Prostate gland (tissue), 2 donors: Measurements from ENCODE around the gene ACER2.

Experiments used
- POLR2A ChIP-seq: fragments of 450-650 bp; IDR thresholded peaks from one replicate; pipeline ENCODE4 v1.6.1; 2016; ENCODE audit warnings: antibody characterized with exemption, mild to moderate bottlenecking
- POLR2AphosphoS5 ChIP-seq: sonication (generic); formaldehyde crosslinking; IDR thresholded peaks from one replicate; pipeline ENCODE4 v1.6.1; 2017; ENCODE audit warnings: antibody characterized with exemption
- TF ChIP-seq, protein P1 (sequence below), 4 experiments: fragments of 200-600 bp in 2 of 4; fragments of 450-650 bp in 2 of 4; sonication (generic) in 2 of 4; IDR thresholded peaks; 1 replicate in 3 of 4; 2 replicates in 1 of 4; pipeline ENCODE4 v1.5.1; 2016 to 2019; ENCODE audit warnings: antibody characterized with exemption in 4 of 4, mild to moderate bottlenecking in 2 of 4, moderate library complexity in 2 of 4

GRCh38 chr9:19416143-19416542 lies 7.3 kb downstream of the ACER2 start:
- TF ChIP-seq, protein P1, sequence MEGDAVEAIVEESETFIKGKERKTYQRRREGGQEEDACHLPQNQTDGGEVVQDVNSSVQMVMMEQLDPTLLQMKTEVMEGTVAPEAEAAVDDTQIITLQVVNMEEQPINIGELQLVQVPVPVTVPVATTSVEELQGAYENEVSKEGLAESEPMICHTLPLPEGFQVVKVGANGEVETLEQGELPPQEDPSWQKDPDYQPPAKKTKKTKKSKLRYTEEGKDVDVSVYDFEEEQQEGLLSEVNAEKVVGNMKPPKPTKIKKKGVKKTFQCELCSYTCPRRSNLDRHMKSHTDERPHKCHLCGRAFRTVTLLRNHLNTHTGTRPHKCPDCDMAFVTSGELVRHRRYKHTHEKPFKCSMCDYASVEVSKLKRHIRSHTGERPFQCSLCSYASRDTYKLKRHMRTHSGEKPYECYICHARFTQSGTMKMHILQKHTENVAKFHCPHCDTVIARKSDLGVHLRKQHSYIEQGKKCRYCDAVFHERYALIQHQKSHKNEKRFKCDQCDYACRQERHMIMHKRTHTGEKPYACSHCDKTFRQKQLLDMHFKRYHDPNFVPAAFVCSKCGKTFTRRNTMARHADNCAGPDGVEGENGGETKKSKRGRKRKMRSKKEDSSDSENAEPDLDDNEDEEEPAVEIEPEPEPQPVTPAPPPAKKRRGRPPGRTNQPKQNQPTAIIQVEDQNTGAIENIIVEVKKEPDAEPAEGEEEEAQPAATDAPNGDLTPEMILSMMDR (IDR thresholded peaks at IDR 0.05), result no peak
- TF ChIP-seq POLR2AphosphoS5 (no peak), POLR2A (no peak)
